GM12801 (cell line): Measurements from ENCODE around the gene NSUN5.

Experiments used
- TF ChIP-seq, protein P1 (sequence below): IDR thresholded peaks from one replicate; pipeline ENCODE4 v1.5.1; 2011; ENCODE audit warnings: control low read depth; ENCODE audit not compliant: insufficient read length; ENCODE audit errors: extremely low read depth

Gene NSUN5

DNA sequence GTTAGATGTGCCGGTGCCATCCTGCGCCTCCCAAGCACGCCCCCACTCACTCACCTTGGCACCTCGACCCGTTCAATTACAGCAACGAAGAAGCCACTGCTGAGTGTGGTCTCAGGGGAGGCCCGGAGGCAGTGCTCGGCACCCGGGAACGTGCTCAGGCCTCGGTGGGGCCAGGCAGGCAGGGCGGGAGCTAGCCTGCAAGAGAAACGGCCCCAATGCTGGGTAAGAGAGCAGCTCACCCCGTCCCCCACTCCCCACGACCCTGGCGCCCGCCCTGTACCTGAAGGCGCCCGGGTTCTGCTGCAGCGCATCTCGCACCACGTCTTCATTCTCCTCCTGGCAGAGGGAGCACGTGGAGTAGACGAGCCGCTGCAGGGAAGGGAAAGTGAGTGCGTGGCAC is 5.1 kb downstream of the NSUN5 start:
- TF ChIP-seq, protein P1, sequence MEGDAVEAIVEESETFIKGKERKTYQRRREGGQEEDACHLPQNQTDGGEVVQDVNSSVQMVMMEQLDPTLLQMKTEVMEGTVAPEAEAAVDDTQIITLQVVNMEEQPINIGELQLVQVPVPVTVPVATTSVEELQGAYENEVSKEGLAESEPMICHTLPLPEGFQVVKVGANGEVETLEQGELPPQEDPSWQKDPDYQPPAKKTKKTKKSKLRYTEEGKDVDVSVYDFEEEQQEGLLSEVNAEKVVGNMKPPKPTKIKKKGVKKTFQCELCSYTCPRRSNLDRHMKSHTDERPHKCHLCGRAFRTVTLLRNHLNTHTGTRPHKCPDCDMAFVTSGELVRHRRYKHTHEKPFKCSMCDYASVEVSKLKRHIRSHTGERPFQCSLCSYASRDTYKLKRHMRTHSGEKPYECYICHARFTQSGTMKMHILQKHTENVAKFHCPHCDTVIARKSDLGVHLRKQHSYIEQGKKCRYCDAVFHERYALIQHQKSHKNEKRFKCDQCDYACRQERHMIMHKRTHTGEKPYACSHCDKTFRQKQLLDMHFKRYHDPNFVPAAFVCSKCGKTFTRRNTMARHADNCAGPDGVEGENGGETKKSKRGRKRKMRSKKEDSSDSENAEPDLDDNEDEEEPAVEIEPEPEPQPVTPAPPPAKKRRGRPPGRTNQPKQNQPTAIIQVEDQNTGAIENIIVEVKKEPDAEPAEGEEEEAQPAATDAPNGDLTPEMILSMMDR, result no peak
